NCI-H510A (cell line): ENCODE results near the gene PAH.

ENCODE experiments used
- DNase-seq: peaks from one replicate; lab custom pipeline; 2025; lab: John Stamatoyannopoulos, UW

PAH gene

GRCh38 chr12:102950107-102950949 lies 33.3 kb upstream of the PAH start:
- peak; percentile 60 for DNase-seq

GRCh38 chr12:102948941-102949352 lies 31.9 kb upstream of the PAH start:
- peak; percentile 60 for DNase-seq

- no peak for DNase-seq
Observed at GRCh38 chr12:102946042-102946441, 29.0 kb upstream of the PAH start.

GRCh38 chr12:102939670-102940222 lies 22.7 kb upstream of the PAH start:
- no peak for DNase-seq

GRCh38 chr12:102939059-102939458 lies 22.0 kb upstream of the PAH start:
- DNase-seq = no peak

GRCh38 chr12:102933168-102933567 lies 16.1 kb upstream of the PAH start:
- DNase-seq = no peak

GRCh38 chr12:102927220-102927619 lies 10.2 kb upstream of the PAH start:
- no peak for DNase-seq

- DNase-seq = no peak
Observed at GRCh38 chr12:102921240-102921639, 4.2 kb upstream of the PAH start.

GRCh38 chr12:102920271-102920670 lies 3.2 kb upstream of the PAH start:
- no peak for DNase-seq

- DNase-seq = no peak
Observed at GRCh38 chr12:102918840-102919239, 1.8 kb upstream of the PAH start.

GRCh38 chr12:102916252-102917025 lies 605 bp downstream of the PAH start:
- no peak for DNase-seq

- DNase-seq = no peak
Observed at GRCh38 chr12:102913453-102914226, 3.4 kb downstream of the PAH start.

- no peak for DNase-seq
Observed at GRCh38 chr12:102912258-102912657, 4.8 kb downstream of the PAH start.

- DNase-seq = no peak
Observed at GRCh38 chr12:102911320-102911719, 5.7 kb downstream of the PAH start.

GRCh38 chr12:102910792-102911191 lies 6.3 kb downstream of the PAH start:
- no peak for DNase-seq

- no peak for DNase-seq
Observed at GRCh38 chr12:102910137-102910536, 6.9 kb downstream of the PAH start.

GRCh38 chr12:102907918-102908317 lies 9.1 kb downstream of the PAH start:
- no peak for DNase-seq

- DNase-seq = no peak
Observed at GRCh38 chr12:102905229-102905628, 11.8 kb downstream of the PAH start.

GRCh38 chr12:102903337-102904007 lies 13.6 kb downstream of the PAH start:
- DNase-seq = no peak

GRCh38 chr12:102902093-102902492 lies 15.0 kb downstream of the PAH start:
- DNase-seq = no peak

- DNase-seq = no peak
Observed at GRCh38 chr12:102900389-102900788, 16.7 kb downstream of the PAH start.

- no peak for DNase-seq
Observed at GRCh38 chr12:102896067-102896466, 21.0 kb downstream of the PAH start.
